Measurements from ENCODE around the gene SLC30A3.

DNA sequence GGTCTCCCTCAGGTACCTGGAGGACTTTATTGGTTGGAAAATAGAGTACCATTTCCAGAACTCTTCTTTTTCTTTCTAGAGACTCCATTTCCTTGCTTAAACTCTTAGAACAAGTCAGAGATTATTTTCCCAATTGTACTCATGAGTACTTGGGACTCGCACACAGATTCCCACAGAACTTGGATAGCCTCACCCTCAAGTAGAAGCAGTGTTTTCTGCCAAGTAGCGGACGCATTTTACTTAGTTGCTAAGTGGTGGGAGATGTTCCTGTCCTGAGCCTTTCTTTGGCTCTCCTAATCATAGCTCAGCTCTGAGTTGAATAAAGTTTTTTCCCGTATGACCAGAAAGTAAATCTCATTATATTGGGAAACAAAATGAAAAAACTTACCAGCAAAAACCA is 17.2 kb downstream of the SLC30A3 start:
- TF ChIP-seq POLR2AphosphoS5 (IDR thresholded peaks at IDR 0.05; ENCODE audit: borderline replicate concordance, low read depth, low read length) (no peak), EZH2 (IDR thresholded peaks at IDR 0.05) (no peak), FOXP2 (optimal IDR thresholded peaks at IDR 0.05; ENCODE audit: control extremely low read depth, extremely low read length, insufficient read depth) (no peak)
